Transverse colon (tissue), 4 donors: ENCODE data around the gene RAB12.

ENCODE experiments used
- POLR2A ChIP-seq: fragments of 450-650 bp; IDR thresholded peaks from one replicate; pipeline ENCODE4 v1.6.1; 2016; ENCODE audit warnings: antibody characterized with exemption, mild to moderate bottlenecking, moderate library complexity
- POLR2AphosphoS5 ChIP-seq, 3 donors: sonication (generic); formaldehyde crosslinking; IDR thresholded peaks; one replicate each; pipeline ENCODE4 v1.6.1; 2016; ENCODE audit warnings: antibody characterized with exemption in 3 of 3
- TF ChIP-seq, protein P1 (sequence below), 5 experiments: fragments of 200-600 bp in 3 of 5; fragments of 450-650 bp in 2 of 5; sonication (generic) in 3 of 5; IDR thresholded peaks; 1 replicate in 2 of 5; 2 replicates in 3 of 5; pipeline ENCODE4 v1.5.1; 2016 to 2017; ENCODE audit warnings: antibody characterized with exemption in 5 of 5, inconsistent platforms in 3 of 5, mild to moderate bottlenecking in 2 of 5, moderate library complexity in 1 of 5

- TF ChIP-seq, protein P1, sequence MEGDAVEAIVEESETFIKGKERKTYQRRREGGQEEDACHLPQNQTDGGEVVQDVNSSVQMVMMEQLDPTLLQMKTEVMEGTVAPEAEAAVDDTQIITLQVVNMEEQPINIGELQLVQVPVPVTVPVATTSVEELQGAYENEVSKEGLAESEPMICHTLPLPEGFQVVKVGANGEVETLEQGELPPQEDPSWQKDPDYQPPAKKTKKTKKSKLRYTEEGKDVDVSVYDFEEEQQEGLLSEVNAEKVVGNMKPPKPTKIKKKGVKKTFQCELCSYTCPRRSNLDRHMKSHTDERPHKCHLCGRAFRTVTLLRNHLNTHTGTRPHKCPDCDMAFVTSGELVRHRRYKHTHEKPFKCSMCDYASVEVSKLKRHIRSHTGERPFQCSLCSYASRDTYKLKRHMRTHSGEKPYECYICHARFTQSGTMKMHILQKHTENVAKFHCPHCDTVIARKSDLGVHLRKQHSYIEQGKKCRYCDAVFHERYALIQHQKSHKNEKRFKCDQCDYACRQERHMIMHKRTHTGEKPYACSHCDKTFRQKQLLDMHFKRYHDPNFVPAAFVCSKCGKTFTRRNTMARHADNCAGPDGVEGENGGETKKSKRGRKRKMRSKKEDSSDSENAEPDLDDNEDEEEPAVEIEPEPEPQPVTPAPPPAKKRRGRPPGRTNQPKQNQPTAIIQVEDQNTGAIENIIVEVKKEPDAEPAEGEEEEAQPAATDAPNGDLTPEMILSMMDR (IDR thresholded peaks at IDR 0.05), result no peak
- TF ChIP-seq POLR2A, result no peak
- no peak for TF ChIP-seq POLR2AphosphoS5 (IDR thresholded peaks at IDR 0.05)
Observed at GRCh38 chr18:8584798-8585197, 24.4 kb upstream of the RAB12 start.
